ENCODE data around the gene ZNF460. TPM values are rescaled to one million over a fixed set of nuclear protein-coding genes. Genes with fewer than 3 reads are reported as not detected.

ZNF460 gene
- 68.6 and 96.9 TPM in 2 replicates for total RNA-seq (ENCODE audit: low replicate concordance)

DNA sequence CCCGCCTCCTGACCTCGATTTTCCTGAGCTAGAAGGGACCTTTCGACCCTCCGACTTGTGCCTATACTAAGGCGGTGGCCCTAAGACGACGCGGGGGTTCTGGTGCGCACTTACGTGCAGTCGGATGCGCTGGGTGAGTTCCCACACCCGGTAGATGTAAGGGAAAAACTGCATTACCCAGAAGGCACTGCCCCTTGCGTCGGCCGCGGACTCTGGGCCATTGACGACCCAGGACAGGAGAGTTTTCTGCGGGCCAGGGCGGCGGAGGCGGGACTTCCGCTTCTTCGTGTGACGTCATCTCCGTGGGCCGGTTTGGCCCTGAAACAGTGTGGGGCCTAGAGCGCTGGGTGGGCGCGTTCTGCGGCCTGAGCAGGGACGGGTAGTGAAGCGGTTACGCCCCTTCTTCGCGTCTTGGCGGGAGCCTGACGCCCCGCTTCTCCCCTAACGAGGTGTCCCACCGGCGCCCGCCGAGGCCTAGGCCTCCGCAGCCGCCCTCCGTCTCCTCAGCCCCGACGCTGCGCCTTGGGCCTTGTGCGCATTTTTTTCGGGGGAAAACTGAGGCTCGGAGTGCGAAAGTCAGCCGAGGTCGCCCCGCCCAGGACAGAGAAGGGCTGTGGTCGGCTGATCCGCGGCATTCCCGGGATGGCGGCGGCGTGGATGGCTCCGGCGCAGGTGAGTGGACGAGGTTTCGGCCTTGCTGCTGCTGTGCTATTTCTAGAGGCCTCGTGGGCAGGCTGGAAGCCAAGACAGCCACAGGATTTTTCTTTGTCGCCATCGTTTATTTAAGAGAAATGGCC, at the start of gene ZNF460:
ZNF460 (plus strand) TSS at position 321 of the 797 bp plus-strand sequence; CDS start at position 643, 322 bp downstream.

DNA sequence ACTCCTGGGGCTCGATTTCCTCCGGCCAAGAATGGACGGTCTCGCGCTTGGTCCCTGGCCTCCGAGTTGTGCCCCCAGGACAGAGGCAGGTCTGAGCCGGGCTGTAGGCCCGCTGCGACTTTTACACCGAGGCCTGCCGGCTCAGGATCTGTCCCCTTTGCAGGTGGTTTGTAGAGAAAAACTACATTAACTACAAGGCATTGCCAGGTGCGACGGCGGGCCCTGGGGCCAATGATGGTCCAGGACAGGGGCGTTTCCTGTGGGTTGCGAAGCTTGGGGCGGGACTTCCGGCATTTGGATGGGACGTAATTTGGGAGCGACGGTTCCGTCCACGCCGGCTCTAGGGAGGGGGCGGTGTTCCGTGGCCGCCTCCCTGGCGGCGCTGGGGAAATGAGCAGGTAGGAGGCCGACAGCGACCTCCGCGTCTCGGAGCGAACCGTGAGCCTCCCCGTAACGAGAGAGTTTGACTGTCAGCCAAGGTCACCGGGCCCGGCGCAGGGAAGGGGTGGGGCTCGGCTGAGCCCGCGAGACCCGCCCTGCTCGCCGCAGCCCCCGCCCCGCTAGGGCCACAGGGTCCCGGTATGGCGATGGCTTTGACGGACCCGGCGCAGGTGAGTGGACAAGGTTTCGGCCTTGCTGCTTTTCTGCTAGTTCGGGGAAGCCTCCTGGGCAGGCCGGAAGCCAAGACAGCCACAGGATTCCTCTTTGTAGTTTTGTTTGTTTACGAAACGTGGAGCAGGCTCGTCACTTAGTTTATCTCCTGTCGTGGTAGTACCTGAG, 39.8 kb upstream of the ZNF460 start, which contains the start of gene ZNF805:
ZNF805 (plus strand) TSS at position 322 of the 780 bp plus-strand sequence; CDS start at position 582, 260 bp downstream.

GRCh38 chr19:57320180-57321084, 40.1 kb downstream of the ZNF460 start, which contains the start of gene ZNF543:
Gene ZNF543 (plus strand): TSS chr19:57320472. CDS start chr19:57320854, 382 bp downstream.

Other genes starting within 250 kb of the ZNF460 start
- not detected in 2 replicates for gene USP29, start 160.5 kb upstream of the ZNF460 start, total RNA-seq (ENCODE audit: low replicate concordance)
- not detected in 2 replicates for gene ZIM3, start 135.3 kb upstream of the ZNF460 start, total RNA-seq (ENCODE audit: low replicate concordance)
- gene DUXA, start 113.0 kb upstream of the ZNF460 start, total RNA-seq (ENCODE audit: low replicate concordance), result not detected in 2 replicates
- gene ZNF264, start 89.0 kb upstream of the ZNF460 start, total RNA-seq (ENCODE audit: low replicate concordance), result 26.3 and 32.6 TPM in 2 replicates
- gene AURKC, start 49.5 kb upstream of the ZNF460 start, total RNA-seq (ENCODE audit: low replicate concordance), result 0.35 and 0.98 TPM in 2 replicates
- 22.8 and 38.7 TPM in 2 replicates for gene ZNF805, start 39.9 kb upstream of the ZNF460 start, total RNA-seq (ENCODE audit: low replicate concordance)
- gene ZNF543, start 40.0 kb downstream of the ZNF460 start, total RNA-seq (ENCODE audit: low replicate concordance), result 6.7 and 9.3 TPM in 2 replicates
- gene ZNF304, start 70.8 kb downstream of the ZNF460 start, total RNA-seq (ENCODE audit: low replicate concordance), result 9.2 and 10.5 TPM in 2 replicates
- 10.7 and 16.0 TPM in 2 replicates for gene TRAPPC2B, start 83.1 kb downstream of the ZNF460 start, total RNA-seq (ENCODE audit: low replicate concordance)
- 4.3 and 10.6 TPM in 2 replicates for gene ZNF547, start 83.1 kb downstream of the ZNF460 start, total RNA-seq (ENCODE audit: low replicate concordance)
- 19.0 and 23.7 TPM in 2 replicates for gene ZNF548, start 109.4 kb downstream of the ZNF460 start, total RNA-seq (ENCODE audit: low replicate concordance)
- gene ZNF17, start 130.7 kb downstream of the ZNF460 start, total RNA-seq (ENCODE audit: low replicate concordance), result 9.1 and 18.1 TPM in 2 replicates
- gene ZNF749, start 154.8 kb downstream of the ZNF460 start, total RNA-seq (ENCODE audit: low replicate concordance), result 8.2 and 17.4 TPM in 2 replicates
- 0.23 and 0.30 TPM in 2 replicates for gene VN1R1, start 176.7 kb downstream of the ZNF460 start, total RNA-seq (ENCODE audit: low replicate concordance)
- 13.1 and 25.6 TPM in 2 replicates for gene ZNF772, start 197.1 kb downstream of the ZNF460 start, total RNA-seq (ENCODE audit: low replicate concordance)
- gene ZNF419, start 207.3 kb downstream of the ZNF460 start, total RNA-seq (ENCODE audit: low replicate concordance), result 8.2 and 23.2 TPM in 2 replicates
- 9.1 and 27.1 TPM in 2 replicates for gene ZNF773, start 219.5 kb downstream of the ZNF460 start, total RNA-seq (ENCODE audit: low replicate concordance)
- gene ZNF549, start 246.9 kb downstream of the ZNF460 start, total RNA-seq (ENCODE audit: low replicate concordance), result 4.1 and 9.5 TPM in 2 replicates